ENCODE data around the gene H3-3A.
"Not testable (repeated sequence)": the region's sequence is repeated elsewhere in the genome, so short reads cannot be mapped to it uniquely, and the experiment has no call there.

The H3-3A gene

GRCh38 chr1:226086776-226087175, 24.3 kb downstream of the H3-3A start:
- no peak for DNase-seq

- no peak for DNase-seq
Observed at GRCh38 chr1:226091461-226091860, 28.9 kb downstream of the H3-3A start.

GRCh38 chr1:226092048-226092820, 29.7 kb downstream of the H3-3A start:
- DNase-seq = not testable (repeated sequence)

GRCh38 chr1:226092965-226093364, 30.4 kb downstream of the H3-3A start:
- DNase-seq = no peak

- DNase-seq = no peak
Observed at GRCh38 chr1:226093621-226094020, 31.1 kb downstream of the H3-3A start.

- DNase-seq = no peak
Observed at GRCh38 chr1:226094451-226094850, 31.9 kb downstream of the H3-3A start.

GRCh38 chr1:226095286-226095685, 32.8 kb downstream of the H3-3A start:
- no peak for DNase-seq

- DNase-seq = no peak
Observed at GRCh38 chr1:226097866-226098625, 35.5 kb downstream of the H3-3A start.

- DNase-seq = no peak
Observed at GRCh38 chr1:226098870-226099835, 36.6 kb downstream of the H3-3A start.

GRCh38 chr1:226100436-226101391, 38.2 kb downstream of the H3-3A start:
- DNase-seq = peak; percentile 14

- no peak for DNase-seq
Observed at GRCh38 chr1:226104671-226105121, 42.2 kb downstream of the H3-3A start.

- DNase-seq = no peak
Observed at GRCh38 chr1:226107471-226108460, 45.2 kb downstream of the H3-3A start.

GRCh38 chr1:226108935-226109828, 46.7 kb downstream of the H3-3A start:
- no peak for DNase-seq

GRCh38 chr1:226109829-226110248, 47.3 kb downstream of the H3-3A start:
- DNase-seq = peak; percentile 83

GRCh38 chr1:226110249-226111097, 48.0 kb downstream of the H3-3A start:
- peak; percentile 65 for DNase-seq

GRCh38 chr1:226111098-226111882, 48.8 kb downstream of the H3-3A start:
- DNase-seq = no peak

- no peak for DNase-seq
Observed at GRCh38 chr1:226111883-226112261, 49.4 kb downstream of the H3-3A start.

GRCh38 chr1:226112626-226113025, 50.1 kb downstream of the H3-3A start:
- DNase-seq = no peak
